OCI-M1 (cell line): ENCODE results near the gene TGM5.
"Not testable (repeated sequence)": the region's sequence is repeated elsewhere in the genome, so short reads cannot be mapped to it uniquely, and the experiment has no call there.

Experiments
- DNase-seq: peaks from one replicate; lab custom pipeline; 2025; lab: John Stamatoyannopoulos, UW

The TGM5 gene

GRCh38 chr15:43275740-43276562 is 9.2 kb upstream of the TGM5 start:
- DNase-seq, result no peak

- no peak for DNase-seq
These were observed 7.4 kb upstream of the TGM5 start for GRCh38 chr15:43274136-43274535.

- DNase-seq, result no peak
These were observed 6.5 kb upstream of the TGM5 start for GRCh38 chr15:43273243-43273642.

GRCh38 chr15:43271908-43272307 is 5.2 kb upstream of the TGM5 start:
- DNase-seq, result not testable (repeated sequence)

- peak; percentile 37 for DNase-seq
These were observed 4.1 kb upstream of the TGM5 start for GRCh38 chr15:43270676-43271306.

GRCh38 chr15:43270113-43270665 is 3.5 kb upstream of the TGM5 start:
- DNase-seq, result no peak

- DNase-seq, result peak; percentile 39
These were observed 1.7 kb upstream of the TGM5 start for GRCh38 chr15:43268111-43269105.

- DNase-seq, result no peak
These were observed 711 bp upstream of the TGM5 start for GRCh38 chr15:43267439-43267838.

GRCh38 chr15:43266386-43266785 is 342 bp downstream of the TGM5 start:
- no peak for DNase-seq

GRCh38 chr15:43260011-43260615 is 6.6 kb downstream of the TGM5 start:
- no peak for DNase-seq

GRCh38 chr15:43258781-43259180 is 7.9 kb downstream of the TGM5 start:
- DNase-seq, result no peak

GRCh38 chr15:43256341-43256740 is 10.4 kb downstream of the TGM5 start:
- DNase-seq, result no peak

- no peak for DNase-seq
These were observed 11.4 kb downstream of the TGM5 start for GRCh38 chr15:43255376-43255775.

- DNase-seq, result no peak
These were observed 13.0 kb downstream of the TGM5 start for GRCh38 chr15:43253431-43254403.

GRCh38 chr15:43251871-43252250 is 14.9 kb downstream of the TGM5 start:
- no peak for DNase-seq

- DNase-seq, result no peak
These were observed 15.4 kb downstream of the TGM5 start for GRCh38 chr15:43251185-43251870.

GRCh38 chr15:43250785-43251184 is 15.9 kb downstream of the TGM5 start:
- DNase-seq, result no peak

- DNase-seq, result peak; percentile 87
These were observed 17.0 kb downstream of the TGM5 start for GRCh38 chr15:43249699-43250203.

GRCh38 chr15:43249236-43249635 is 17.5 kb downstream of the TGM5 start:
- DNase-seq, result peak; percentile 43
